ENCODE measurements around the gene IL37.
"Not testable (repeated sequence)": the region's sequence is repeated elsewhere in the genome, so short reads cannot be mapped to it uniquely, and the experiment has no call there.

The IL37 gene

GRCh38 chr2:112933261-112933660, 22.3 kb downstream of the IL37 start:
- no peak for DNase-seq (ENCODE audit: extremely low read depth, low read depth)

GRCh38 chr2:112934117-112934516, 23.2 kb downstream of the IL37 start:
- not testable (repeated sequence) for H3K4me3 ChIP-seq (replicated peaks; ENCODE audit: low read depth, low read length); DNase-seq (ENCODE audit: extremely low read depth, low read depth)

More at GRCh38 chr2:112933261-112933660, 22.3 kb downstream of the IL37 start:
- H3K4me3 ChIP-seq (replicated peaks; ENCODE audit: low read depth, low read length), result no peak overlapping the region
- no peak for TF ChIP-seq CTCF (IDR thresholded peaks at IDR 0.05; ENCODE audit: low read depth, low read length, missing control alignments)

- TF ChIP-seq CTCF (IDR thresholded peaks at IDR 0.05; ENCODE audit: low read depth, low read length, missing control alignments), result no peak
- no peak for DNase-seq (ENCODE audit: extremely low read depth, low read depth)
These were observed 25.9 kb downstream of the IL37 start for GRCh38 chr2:112936927-112937232.

GRCh38 chr2:112938904-112939303, 27.9 kb downstream of the IL37 start:
- TF ChIP-seq CTCF (IDR thresholded peaks at IDR 0.05; ENCODE audit: low read depth, low read length, missing control alignments), result no peak
- H3K4me3 ChIP-seq (replicated peaks; ENCODE audit: low read depth, low read length), result no peak overlapping the region
- no peak for DNase-seq (ENCODE audit: extremely low read depth, low read depth)

More at GRCh38 chr2:112936927-112937232, 25.9 kb downstream of the IL37 start:
- H3K4me3 ChIP-seq (replicated peaks; ENCODE audit: low read depth, low read length), result no peak overlapping the region

GRCh38 chr2:112939425-112939824, 28.5 kb downstream of the IL37 start:
- no peak for DNase-seq (ENCODE audit: extremely low read depth, low read depth)
- no peak overlapping the region for H3K4me3 ChIP-seq (replicated peaks; ENCODE audit: low read depth, low read length)
- no peak for TF ChIP-seq CTCF (IDR thresholded peaks at IDR 0.05; ENCODE audit: low read depth, low read length, missing control alignments)

- H3K4me3 ChIP-seq (replicated peaks; ENCODE audit: low read depth, low read length), result no peak overlapping the region
- no peak for TF ChIP-seq CTCF (IDR thresholded peaks at IDR 0.05; ENCODE audit: low read depth, low read length, missing control alignments)
- no peak for DNase-seq (ENCODE audit: extremely low read depth, low read depth)
These were observed 30.1 kb downstream of the IL37 start for GRCh38 chr2:112940859-112941625.

- peak; percentile 97 for TF ChIP-seq CTCF (IDR thresholded peaks at IDR 0.05; ENCODE audit: low read depth, low read length, missing control alignments)
- peak; percentile 55 for DNase-seq (ENCODE audit: extremely low read depth, low read depth)
- no peak overlapping the region for H3K4me3 ChIP-seq (replicated peaks; ENCODE audit: low read depth, low read length)
These were observed 31.0 kb downstream of the IL37 start for GRCh38 chr2:112941753-112942653.
